HTR-8/SVneo (cell line): ENCODE results near the gene SMYD1.
A peak's percentile ranks its signal among the peaks of the same experiment; 100 is the strongest.
"Not testable (repeated sequence)": the region's sequence is repeated elsewhere in the genome, so short reads cannot be mapped to it uniquely, and the experiment has no call there.

Experiments
- DNase-seq: peaks from one replicate; pipeline ENCODE4 v3.0.0; 2011; ENCODE audit warnings: low spot score, mixed read lengths; ENCODE audit not compliant: insufficient read length
- FAIRE-seq: peaks from 2 replicates; lab custom pipeline; 2011; peaks lifted over from hg19 to GRCh38; lab: Jason Lieb, UNC

SMYD1 gene

GRCh38 chr2:88067598-88067997 is at the start of gene SMYD1:
SMYD1 (plus strand) TSS chr2:88067825; CDS start chr2:88067865, 40 bp downstream.
- FAIRE-seq (no peak), DNase-seq (no peak)

GRCh38 chr2:88018077-88018805 is 49.4 kb upstream of the SMYD1 start:
- not testable (repeated sequence) for FAIRE-seq, DNase-seq

- FAIRE-seq (no peak), DNase-seq (no peak)
Observed at GRCh38 chr2:88018909-88019308, 48.7 kb upstream of the SMYD1 start.

GRCh38 chr2:88019985-88020384 is 47.6 kb upstream of the SMYD1 start:
- FAIRE-seq (no peak), DNase-seq (no peak)

- FAIRE-seq, result no peak
- no peak for DNase-seq
Observed at GRCh38 chr2:88022669-88022921, 45.0 kb upstream of the SMYD1 start.

- DNase-seq (no peak), FAIRE-seq (no peak)
Observed at GRCh38 chr2:88024509-88024908, 43.1 kb upstream of the SMYD1 start.

- DNase-seq, result no peak
- FAIRE-seq, result no peak
Observed at GRCh38 chr2:88027697-88028389, 39.8 kb upstream of the SMYD1 start.

GRCh38 chr2:88028931-88029330 is 38.7 kb upstream of the SMYD1 start:
- FAIRE-seq (no peak), DNase-seq (no peak)

- no peak for FAIRE-seq
Observed at GRCh38 chr2:88032070-88032702, 35.4 kb upstream of the SMYD1 start.

GRCh38 chr2:88036182-88036581 is 31.4 kb upstream of the SMYD1 start:
- DNase-seq, result no peak
- FAIRE-seq, result no peak

More at GRCh38 chr2:88032070-88032702, 35.4 kb upstream of the SMYD1 start:
- DNase-seq, result no peak

- FAIRE-seq, result no peak
Observed at GRCh38 chr2:88036606-88037005, 31.0 kb upstream of the SMYD1 start.

GRCh38 chr2:88038263-88039105 is 29.1 kb upstream of the SMYD1 start:
- DNase-seq (peak; percentile 71), FAIRE-seq (peak; percentile 4)

More at GRCh38 chr2:88036606-88037005, 31.0 kb upstream of the SMYD1 start:
- DNase-seq, result no peak

GRCh38 chr2:88042476-88042875 is 25.1 kb upstream of the SMYD1 start:
- no peak for DNase-seq
- no peak for FAIRE-seq

GRCh38 chr2:88045561-88045960 is 22.1 kb upstream of the SMYD1 start:
- FAIRE-seq, result not testable (repeated sequence)

GRCh38 chr2:88048541-88048940 is 19.1 kb upstream of the SMYD1 start:
- FAIRE-seq, result no peak
- no peak for DNase-seq

More at GRCh38 chr2:88045561-88045960, 22.1 kb upstream of the SMYD1 start:
- DNase-seq, result not testable (repeated sequence)

GRCh38 chr2:88049622-88050021 is 18.0 kb upstream of the SMYD1 start:
- DNase-seq, result no peak
- FAIRE-seq, result no peak

GRCh38 chr2:88051792-88052191 is 15.8 kb upstream of the SMYD1 start:
- no peak for FAIRE-seq
- DNase-seq, result no peak

GRCh38 chr2:88053296-88053695 is 14.3 kb upstream of the SMYD1 start:
- no peak for DNase-seq
- FAIRE-seq, result no peak

- no peak for FAIRE-seq
- DNase-seq, result no peak
Observed at GRCh38 chr2:88053934-88054781, 13.5 kb upstream of the SMYD1 start.
